IMR-90 (cell line): Measurements from ENCODE around the gene HSPA1A. TPM values are rescaled to one million over a fixed set of nuclear protein-coding genes. Genes with fewer than 3 reads are reported as not detected.

Experiments used
- ATAC-seq: fragments of 200-7000 bp; cut with Tn5 transposase; 2 replicates; pipeline ENCODE4 v1.9.1; 2020; ENCODE audit warnings: low read depth, mild to moderate bottlenecking, moderate library complexity
- BruUV-seq: library from RNA; stranded (reverse); fragments of 400-500 nt; replicated peaks from 2 replicates; lab custom pipeline; 2021; lab: Mats Ljungman, UMichigan
- CTCF ChIA-PET: fragments of 300-600 bp; formaldehyde crosslinking; extraction: SDS; loops from one replicate; lab custom pipeline; 2021; ENCODE audit warnings: antibody characterized with exemption; lab: Yijun Ruan, JAX
- POLR2A ChIA-PET: fragments of 300-600 bp; sonication (Branson Sonifier 250); formaldehyde crosslinking; loops from one replicate; lab custom pipeline; 2022; ENCODE audit warnings: antibody characterized with exemption; ENCODE audit not compliant: unreplicated experiment; lab: Charles Lee
- DNase-seq: peaks from one replicate; pipeline ENCODE4 v3.0.0; 2013
- H2AFZ ChIP-seq: replicated peaks from 2 replicates; pipeline ENCODE3; 2013; ENCODE audit warnings: low read length, mild to moderate bottlenecking; ENCODE audit not compliant: poor library complexity
- H2AK5ac ChIP-seq: 2 replicates; pipeline ENCODE4 v1.6.1; 2013; ENCODE audit warnings: low read depth, low read length, inconsistent platforms
- H2AK9ac ChIP-seq: replicated peaks from 2 replicates; pipeline ENCODE3; 2013; ENCODE audit warnings: mild to moderate bottlenecking, low read depth, low read length, moderate library complexity; ENCODE audit not compliant: poor library complexity
- H2BK120ac ChIP-seq: 2 replicates; pipeline ENCODE4 v1.6.1; 2013; ENCODE audit warnings: low read depth, low read length, inconsistent platforms
- H2BK15ac ChIP-seq: 3 replicates; pipeline ENCODE4 v1.6.1; 2013; ENCODE audit warnings: low read depth, low read length, inconsistent platforms
- H2BK20ac ChIP-seq: 2 replicates; pipeline ENCODE4 v1.6.1; 2013; ENCODE audit warnings: low read depth, mild to moderate bottlenecking, inconsistent platforms, low read length, moderate library complexity
- H2BK5ac ChIP-seq: 2 replicates; pipeline ENCODE4 v1.6.1; 2013; ENCODE audit warnings: mild to moderate bottlenecking, low read depth, low read length, inconsistent platforms; ENCODE audit not compliant: poor library complexity, severe bottlenecking
- H3K14ac ChIP-seq: replicated peaks from 2 replicates; pipeline ENCODE4 v1.6.1; 2013; ENCODE audit warnings: low read depth, low read length, inconsistent platforms
- H3K18ac ChIP-seq: 2 replicates; pipeline ENCODE4 v1.6.1; 2013; ENCODE audit warnings: low read depth, low read length, control low read depth
- H3K23ac ChIP-seq: 2 replicates; pipeline ENCODE4 v1.6.1; 2013; ENCODE audit warnings: low read depth, low read length, inconsistent platforms
- H3K27ac ChIP-seq: 2 replicates; pipeline ENCODE4 v1.5.1; 2013; ENCODE audit warnings: mild to moderate bottlenecking, control low read depth, low read length; ENCODE audit not compliant: insufficient read depth
- H3K27me3 ChIP-seq: 2 replicates; pipeline ENCODE4 v1.6.1; 2013; ENCODE audit warnings: low read length; ENCODE audit not compliant: control insufficient read depth, insufficient read depth
- H3K36me3 ChIP-seq: 2 replicates; pipeline ENCODE4 v1.6.1; 2013; ENCODE audit warnings: low read length, mixed read lengths; ENCODE audit not compliant: control insufficient read depth, insufficient read depth
- H3K4ac ChIP-seq: 2 replicates; pipeline ENCODE4 v1.6.1; 2013; ENCODE audit warnings: low read depth, low read length, inconsistent platforms
- H3K4me1 ChIP-seq: 2 replicates; pipeline ENCODE4 v1.6.1; 2013; ENCODE audit warnings: low read length, mixed read lengths; ENCODE audit not compliant: control insufficient read depth, insufficient read depth
- H3K4me2 ChIP-seq: 2 replicates; pipeline ENCODE4 v1.6.1; 2013; ENCODE audit warnings: low read depth, mild to moderate bottlenecking, control low read depth, low read length, moderate library complexity
- H3K4me3 ChIP-seq: 2 replicates; pipeline ENCODE4 v1.5.1; 2013; ENCODE audit warnings: low read depth, mild to moderate bottlenecking, control low read depth, low read length, moderate library complexity; ENCODE audit not compliant: insufficient read depth
- H3K56ac ChIP-seq: 2 replicates; pipeline ENCODE4 v1.6.1; 2013; ENCODE audit warnings: low read length, inconsistent platforms; ENCODE audit not compliant: insufficient read depth; ENCODE audit errors: extremely low read depth
- H3K79me1 ChIP-seq, 2 experiments: 2 replicates each; pipeline ENCODE4 v1.6.1; 2013; ENCODE audit warnings: low read length in 2 of 2, inconsistent platforms in 1 of 2, low read depth in 1 of 2
- H3K9ac ChIP-seq: 2 replicates; pipeline ENCODE4 v1.6.1; 2013; ENCODE audit warnings: low read depth, low read length, control low read depth
- H3K9me1 ChIP-seq: 2 replicates; pipeline ENCODE4 v1.6.1; 2013; ENCODE audit warnings: low read length, inconsistent platforms; ENCODE audit not compliant: insufficient read depth
- H3K9me3 ChIP-seq: 2 replicates; pipeline ENCODE4 v1.6.1; 2013; ENCODE audit warnings: low read length; ENCODE audit not compliant: control insufficient read depth, insufficient read depth
- H4K20me1 ChIP-seq: 2 replicates; pipeline ENCODE4 v1.6.1; 2013; ENCODE audit warnings: low read length, inconsistent platforms; ENCODE audit not compliant: insufficient read depth
- H4K5ac ChIP-seq: 2 replicates; pipeline ENCODE4 v1.6.1; 2013; ENCODE audit warnings: mild to moderate bottlenecking, low read depth, low read length, control low read depth
- H4K8ac ChIP-seq, 2 experiments: 2 replicates each; pipeline ENCODE4 v1.6.1; 2013; ENCODE audit warnings: low read depth in 2 of 2, low read length in 2 of 2, control low read depth in 1 of 2, inconsistent platforms in 1 of 2
- H4K91ac ChIP-seq: 2 replicates; pipeline ENCODE4 v1.6.1; 2013; ENCODE audit warnings: low read depth, low read length, inconsistent platforms; ENCODE audit not compliant: insufficient read depth
- BHLHE40 ChIP-seq: fragments of 150-350 bp; IDR thresholded peaks from 2 replicates; pipeline ENCODE4 v1.6.1; 2016; ENCODE audit warnings: mild to moderate bottlenecking, low read depth, low read length
- CHD1 ChIP-seq: IDR thresholded peaks from 2 replicates; pipeline ENCODE4 v1.6.1; 2012; ENCODE audit warnings: low read depth, low read length, improper control_type of control experiment
- CTCF ChIP-seq: conservative IDR thresholded peaks from 2 replicates; pipeline ENCODE4 v1.5.1; 2012; ENCODE audit warnings: mild to moderate bottlenecking, low read depth, low read length, improper control_type of control experiment
- ELK1 ChIP-seq: fragments of 150-350 bp; IDR thresholded peaks from 2 replicates; pipeline ENCODE4 v1.6.1; 2016; ENCODE audit warnings: low read depth, mild to moderate bottlenecking, low read length, moderate library complexity, borderline replicate concordance
- FOS ChIP-seq: fragments of 150-350 bp; IDR thresholded peaks from 2 replicates; pipeline ENCODE4 v1.6.1; 2016; ENCODE audit warnings: low read depth, low read length
- MAFK ChIP-seq: IDR thresholded peaks from 2 replicates; pipeline ENCODE4 v1.6.1; 2012; ENCODE audit warnings: low read depth, low read length, improper control_type of control experiment
- MAZ ChIP-seq: IDR thresholded peaks from 2 replicates; pipeline ENCODE4 v1.6.1; 2012; ENCODE audit warnings: low read depth, mild to moderate bottlenecking, low read length, improper control_type of control experiment, moderate library complexity, borderline replicate concordance
- MXI1 ChIP-seq: IDR thresholded peaks from 2 replicates; pipeline ENCODE4 v1.6.1; 2012; ENCODE audit warnings: low read depth, mild to moderate bottlenecking, low read length, moderate library complexity, borderline replicate concordance
- NFE2L2 ChIP-seq: fragments of 150-350 bp; IDR thresholded peaks from 2 replicates; pipeline ENCODE4 v1.6.1; 2016; ENCODE audit warnings: low read depth, mild to moderate bottlenecking, low read length
- POLR2A ChIP-seq: IDR thresholded peaks from 2 replicates; pipeline ENCODE4 v1.6.1; 2012; ENCODE audit warnings: mild to moderate bottlenecking, low read depth, low read length
- RAD21 ChIP-seq: IDR thresholded peaks from 2 replicates; pipeline ENCODE4 v1.6.1; 2012; ENCODE audit warnings: low read length, improper control_type of control experiment
- RCOR1 ChIP-seq: IDR thresholded peaks from 2 replicates; pipeline ENCODE4 v1.6.1; 2012; ENCODE audit warnings: mild to moderate bottlenecking, low read length, improper control_type of control experiment; ENCODE audit not compliant: insufficient replicate concordance
- RFX5 ChIP-seq: IDR thresholded peaks from 2 replicates; pipeline ENCODE4 v1.8.0; 2012; ENCODE audit warnings: low read depth, mild to moderate bottlenecking, low read length, moderate library complexity
- SMC3 ChIP-seq: fragments of 150-350 bp; IDR thresholded peaks from 2 replicates; pipeline ENCODE4 v1.6.1; 2016; ENCODE audit warnings: low read depth, mild to moderate bottlenecking, antibody characterized with exemption, low read length, moderate library complexity
- USF2 ChIP-seq: fragments of 150-350 bp; IDR thresholded peaks from 2 replicates; pipeline ENCODE4 v1.6.1; 2017; ENCODE audit warnings: mild to moderate bottlenecking, antibody characterized with exemption, low read length, low read depth
- WGBS, 2 experiments: methylation state at CpG; one replicate each; pipeline versions ENCODE4 v1.1.5 to v1.1.7; 2013; ENCODE audit warnings: missing lambda C conversion rate in 2 of 2; ENCODE audit not compliant: insufficient read length in 1 of 2; ENCODE audit errors: extremely low coverage in 2 of 2; 5-methylcytosine and 5-hydroxymethylcytosine counted together
- dilution Hi-C: fragments of 300-500 bp; cut with HindIII; formaldehyde crosslinking; loops from one replicate; pipeline ENCODE4 v1.14.3; 2018; ENCODE audit warnings: low sequenced_read_pairs; ENCODE audit not compliant: unreplicated experiment
- in situ Hi-C: fragments of 300-500 bp; cut with MboI; formaldehyde crosslinking; loops from 3 replicates; pipeline ENCODE4 v1.14.3; 2019; ENCODE audit warnings: low sequenced_read_pairs, inconsistent platforms, mixed read lengths
- intact Hi-C: fragments of 100-400 bp; cut with micrococcal nuclease; formaldehyde crosslinking; loops from 2 replicates; pipeline ENCODE4 v1.10.0; 2022
- polyA plus RNA-seq, 3 experiments: library from polyadenylated mRNA; depleted of rRNA; stranded (reverse); fragments of >200 nt; gene quantifications; 2 replicates each; pipeline ENCODE4 v1.2.3, GENCODE V29; 2012; ENCODE audit warnings: low replicate concordance in 1 of 3
- total RNA-seq: library from RNA; depleted of rRNA; stranded (reverse); fragments of >200 nt; gene quantifications from 2 replicates; pipeline ENCODE4 v1.2.3, GENCODE V29; 2012

The HSPA1A gene
- total and polyA plus RNA-seq, 2 of the 4 experiments (the other 2 are of a cell fraction), result 94.6 to 95.3 TPM

GRCh38 chr6:31859923-31860322, 44.6 kb downstream of the HSPA1A start:
- dilution Hi-C loops (no loop called here), intact Hi-C loops (no loop called here), in situ Hi-C loops (no loop called here)
- BruUV-seq, result no TSS peak
- no peak overlapping the region for H3K18ac ChIP-seq
- no peak overlapping the region for H2BK5ac ChIP-seq
- no peak overlapping the region for H2BK20ac ChIP-seq
- H4K8ac ChIP-seq, result no peak overlapping the region
- H2BK120ac ChIP-seq, result no peak overlapping the region
- peaks cover 4% of the 10 kb centered on the region for H3K4me1 ChIP-seq
- no peak overlapping the region for H2AFZ ChIP-seq
- TF ChIP-seq POLR2A (no peak), MXI1 (no peak), USF2 (no peak), FOS (no peak), SMC3 (no peak), RCOR1 (no peak), BHLHE40 (no peak), MAZ (no peak), CTCF (no peak), MAFK (no peak), ELK1 (no peak), RFX5 (no peak), CHD1 (no peak), RAD21 (no peak), NFE2L2 (no peak)
- no peak overlapping the region for H3K4me3 ChIP-seq
- WGBS, 2 experiments, result 91% methylated on average over 9 of the region's 11 CpGs; no CpG with 5 or more reads in 1 of the 2 experiments
- no peaks in the 10 kb centered on the region for H4K20me1 ChIP-seq
- H3K14ac ChIP-seq, result no peak overlapping the region
- ChIA-PET CTCF (no interaction called here), POLR2A (no interaction called here)
- no peak overlapping the region for H3K9ac ChIP-seq
- H3K79me1 ChIP-seq, result peaks cover 7 to 20% of the 10 kb centered on the region in 2 experiments; a peak in 2 of 4 replicates
- no peak overlapping the region for H3K4me2 ChIP-seq
- H4K91ac ChIP-seq, result no peak overlapping the region
- H3K56ac ChIP-seq, result no peak overlapping the region
- H3K36me3 ChIP-seq, result peaks cover 23% of the 10 kb centered on the region
- DNase-seq (no peak), ATAC-seq (no peak)
- no peak overlapping the region for H3K4ac ChIP-seq
- no peak overlapping the region for H3K27ac ChIP-seq
- peaks cover 2% of the 10 kb centered on the region; the same call in 1 of the 2 replicates for H3K9me1 ChIP-seq
- no peaks in the 10 kb centered on the region for H3K9me3 ChIP-seq
- no peak overlapping the region for H2BK15ac ChIP-seq
- no peak overlapping the region for H2AK9ac ChIP-seq
- no peak overlapping the region for H2AK5ac ChIP-seq
- no peaks in the 10 kb centered on the region for H3K27me3 ChIP-seq
- no peak overlapping the region for H3K23ac ChIP-seq
- no peak overlapping the region for H4K5ac ChIP-seq
